Measurements from ENCODE around the gene DIP2C. TPM values are rescaled to one million over a fixed set of nuclear protein-coding genes. Genes with fewer than 3 reads are reported as not detected.

Gene DIP2C
- total RNA-seq, 3 donors from 2014 or later, result 0.20 to 0.27 (median 0.26) TPM

GRCh38 chr10:288316-289200 is 400.9 kb downstream of the DIP2C start:
- no peak for DNase-seq
- no peak for ATAC-seq
- no peaks in the 10 kb centered on the region for H3K9me3 Mint-ChIP-seq

GRCh38 chr10:287814-288213 is 401.7 kb downstream of the DIP2C start:
- no peak overlapping the region for H3K4me3 Mint-ChIP-seq
- H3K9me3 Mint-ChIP-seq, result no peaks in the 10 kb centered on the region
- H3K4me1 Mint-ChIP-seq (ENCODE audit: low read depth), result peaks cover 12% of the 10 kb centered on the region
- H3K36me3 Mint-ChIP-seq (ENCODE audit: insufficient read depth), result peaks cover 8% of the 10 kb centered on the region
- no peak for ATAC-seq
- DNase-seq, result no peak
- H3K27me3 Mint-ChIP-seq (ENCODE audit: low read depth), result peaks cover 2% of the 10 kb centered on the region

More at GRCh38 chr10:288316-289200, 400.9 kb downstream of the DIP2C start:
- H3K27me3 Mint-ChIP-seq (ENCODE audit: low read depth), result peaks cover 2% of the 10 kb centered on the region
- H3K4me3 Mint-ChIP-seq, result no peak overlapping the region
- H3K4me1 Mint-ChIP-seq (ENCODE audit: low read depth), result peaks cover 10% of the 10 kb centered on the region
- peaks cover 6% of the 10 kb centered on the region for H3K36me3 Mint-ChIP-seq (ENCODE audit: insufficient read depth)

GRCh38 chr10:287026-287709 is 402.3 kb downstream of the DIP2C start:
- H3K4me3 Mint-ChIP-seq, result no peak overlapping the region
- H3K9me3 Mint-ChIP-seq, result no peaks in the 10 kb centered on the region
- DNase-seq, result no peak
- H3K36me3 Mint-ChIP-seq (ENCODE audit: insufficient read depth), result peaks cover 8% of the 10 kb centered on the region
- ATAC-seq, result no peak
- H3K4me1 Mint-ChIP-seq (ENCODE audit: low read depth), result peaks cover 12% of the 10 kb centered on the region
- H3K27me3 Mint-ChIP-seq (ENCODE audit: low read depth), result peaks cover 2% of the 10 kb centered on the region

- H3K27me3 Mint-ChIP-seq (ENCODE audit: low read depth), result no peaks in the 10 kb centered on the region
- no peak for ATAC-seq
- peaks cover 12% of the 10 kb centered on the region for H3K4me1 Mint-ChIP-seq (ENCODE audit: low read depth)
- DNase-seq, result no peak
- H3K36me3 Mint-ChIP-seq (ENCODE audit: insufficient read depth), result peaks cover 10% of the 10 kb centered on the region
- H3K9me3 Mint-ChIP-seq, result no peaks in the 10 kb centered on the region
- no peak overlapping the region for H3K4me3 Mint-ChIP-seq
Measured at GRCh38 chr10:285216-285615, 404.3 kb downstream of the DIP2C start.

GRCh38 chr10:283916-284356 is 405.5 kb downstream of the DIP2C start:
- Mint-ChIP-seq H3K4me1 (ENCODE audit: low read depth) (peaks cover 12% of the 10 kb centered on the region), H3K27me3 (ENCODE audit: low read depth) (no peaks in the 10 kb centered on the region), H3K9me3 (no peaks in the 10 kb centered on the region), H3K4me3 (no peak overlapping the region), H3K36me3 (ENCODE audit: insufficient read depth) (peaks cover 10% of the 10 kb centered on the region)
- DNase-seq, result no peak
- ATAC-seq, result peak; percentile 74 to 83

GRCh38 chr10:283140-283479 is 406.4 kb downstream of the DIP2C start:
- H3K9me3 Mint-ChIP-seq, result no peaks in the 10 kb centered on the region
- DNase-seq (no peak), ATAC-seq (no peak)
- peaks cover 10% of the 10 kb centered on the region for H3K36me3 Mint-ChIP-seq (ENCODE audit: insufficient read depth)
- no peaks in the 10 kb centered on the region for H3K27me3 Mint-ChIP-seq (ENCODE audit: low read depth)
- H3K4me3 Mint-ChIP-seq, result no peak overlapping the region
- peaks cover 12% of the 10 kb centered on the region for H3K4me1 Mint-ChIP-seq (ENCODE audit: low read depth)

- Mint-ChIP-seq H3K27me3 (ENCODE audit: low read depth) (no peaks in the 10 kb centered on the region), H3K4me3 (no peak overlapping the region), H3K36me3 (ENCODE audit: insufficient read depth) (peaks cover 10% of the 10 kb centered on the region), H3K4me1 (ENCODE audit: low read depth) (peaks cover 12% of the 10 kb centered on the region), H3K9me3 (no peaks in the 10 kb centered on the region)
- ATAC-seq (no peak), DNase-seq (no peak)
Measured at GRCh38 chr10:282294-283139, 407.0 kb downstream of the DIP2C start.

- no peak for ATAC-seq
- peaks cover 7% of the 10 kb centered on the region for H3K36me3 Mint-ChIP-seq (ENCODE audit: insufficient read depth)
- no peak overlapping the region for H3K4me3 Mint-ChIP-seq
- H3K27me3 Mint-ChIP-seq (ENCODE audit: low read depth), result no peaks in the 10 kb centered on the region
- no peak for DNase-seq
- peaks cover 12% of the 10 kb centered on the region for H3K4me1 Mint-ChIP-seq (ENCODE audit: low read depth)
- no peaks in the 10 kb centered on the region for H3K9me3 Mint-ChIP-seq
Measured at GRCh38 chr10:279655-280054, 409.8 kb downstream of the DIP2C start.

- no peak for ATAC-seq
- no peaks in the 10 kb centered on the region for H3K27me3 Mint-ChIP-seq (ENCODE audit: low read depth)
Measured at GRCh38 chr10:279232-279631, 410.2 kb downstream of the DIP2C start.

GRCh38 chr10:278707-279106 is 410.8 kb downstream of the DIP2C start:
- peaks cover 3% of the 10 kb centered on the region for H3K4me1 Mint-ChIP-seq (ENCODE audit: low read depth)
- H3K9me3 Mint-ChIP-seq, result no peaks in the 10 kb centered on the region
- no peaks in the 10 kb centered on the region for H3K27me3 Mint-ChIP-seq (ENCODE audit: low read depth)
- H3K36me3 Mint-ChIP-seq (ENCODE audit: insufficient read depth), result peaks cover 4% of the 10 kb centered on the region
- no peak overlapping the region for H3K4me3 Mint-ChIP-seq
- DNase-seq (no peak), ATAC-seq (no peak)

More at GRCh38 chr10:279232-279631, 410.2 kb downstream of the DIP2C start:
- no peak for DNase-seq
- H3K4me3 Mint-ChIP-seq, result no peak overlapping the region
- H3K36me3 Mint-ChIP-seq (ENCODE audit: insufficient read depth), result peaks cover 5% of the 10 kb centered on the region
- H3K9me3 Mint-ChIP-seq, result no peaks in the 10 kb centered on the region
- peaks cover 9% of the 10 kb centered on the region for H3K4me1 Mint-ChIP-seq (ENCODE audit: low read depth)

- DNase-seq (no peak), ATAC-seq (no peak)
- Mint-ChIP-seq H3K27me3 (ENCODE audit: low read depth) (no peaks in the 10 kb centered on the region), H3K9me3 (no peaks in the 10 kb centered on the region), H3K36me3 (ENCODE audit: insufficient read depth) (peaks cover 2% of the 10 kb centered on the region), H3K4me1 (ENCODE audit: low read depth) (no peaks in the 10 kb centered on the region), H3K4me3 (no peak overlapping the region)
Measured at GRCh38 chr10:277963-278362, 411.5 kb downstream of the DIP2C start.

GRCh38 chr10:275680-276079 is 413.8 kb downstream of the DIP2C start:
- Mint-ChIP-seq H3K4me1 (ENCODE audit: low read depth) (no peaks in the 10 kb centered on the region), H3K4me3 (no peak overlapping the region)
- DNase-seq, result no peak

GRCh38 chr10:274866-275265 is 414.6 kb downstream of the DIP2C start:
- ATAC-seq, result no peak
- H3K36me3 Mint-ChIP-seq (ENCODE audit: insufficient read depth), result no peaks in the 10 kb centered on the region
- DNase-seq, result no peak
- no peaks in the 10 kb centered on the region for H3K4me1 Mint-ChIP-seq (ENCODE audit: low read depth)
- no peaks in the 10 kb centered on the region for H3K9me3 Mint-ChIP-seq
- H3K4me3 Mint-ChIP-seq, result no peak overlapping the region
- no peaks in the 10 kb centered on the region for H3K27me3 Mint-ChIP-seq (ENCODE audit: low read depth)

More at GRCh38 chr10:275680-276079, 413.8 kb downstream of the DIP2C start:
- Mint-ChIP-seq H3K9me3 (no peaks in the 10 kb centered on the region), H3K27me3 (ENCODE audit: low read depth) (no peaks in the 10 kb centered on the region), H3K36me3 (ENCODE audit: insufficient read depth) (no peaks in the 10 kb centered on the region)
- no peak for ATAC-seq

GRCh38 chr10:273088-273487 is 416.4 kb downstream of the DIP2C start:
- ATAC-seq (no peak), DNase-seq (no peak)
- Mint-ChIP-seq H3K9me3 (no peaks in the 10 kb centered on the region), H3K4me1 (ENCODE audit: low read depth) (no peaks in the 10 kb centered on the region), H3K27me3 (ENCODE audit: low read depth) (no peaks in the 10 kb centered on the region), H3K4me3 (no peak overlapping the region), H3K36me3 (ENCODE audit: insufficient read depth) (no peaks in the 10 kb centered on the region)
